GM23338 (cell line): ENCODE results near the gene PCSK6. TPM values are rescaled to one million over a fixed set of nuclear protein-coding genes. Genes with fewer than 3 reads are reported as not detected.

Experiments
- ATAC-seq: fragments of 200-7000 bp; cut with Tn5 transposase; 3 replicates; pipeline ENCODE4 v1.9.1; 2020
- DNase-seq: peaks from one replicate; pipeline ENCODE4 v3.0.0-alpha.2; 2015; ENCODE audit warnings: low spot score
- H2AFZ ChIP-seq: fragments of 200-600 bp; sonication (generic); 2 replicates; pipeline ENCODE4 v1.8.0; 2016; ENCODE audit warnings: antibody characterized with exemption, mild to moderate bottlenecking, moderate library complexity
- H3F3A ChIP-seq: fragments of 200-600 bp; sonication (generic); replicated peaks from 2 replicates; pipeline ENCODE4 v1.8.0; 2017; ENCODE audit warnings: antibody characterized with exemption, mixed run types, low read depth
- H3K27ac ChIP-seq: fragments of 200-600 bp; sonication (generic); 2 replicates; pipeline ENCODE4 v1.6.1; 2016; ENCODE audit warnings: low read depth
- H3K27me3 ChIP-seq: fragments of 200-600 bp; sonication (generic); 2 replicates; pipeline ENCODE4 v1.8.0; 2016; ENCODE audit warnings: mild to moderate bottlenecking, mixed run types, moderate library complexity; ENCODE audit not compliant: insufficient read depth
- H3K36me3 ChIP-seq: fragments of 200-600 bp; sonication (generic); 2 replicates; pipeline ENCODE4 v1.8.0; 2016; ENCODE audit warnings: mild to moderate bottlenecking; ENCODE audit not compliant: insufficient read depth
- H3K4me1 ChIP-seq: fragments of 200-600 bp; sonication (generic); 2 replicates; pipeline ENCODE4 v1.8.0; 2016; ENCODE audit warnings: mild to moderate bottlenecking, moderate library complexity; ENCODE audit not compliant: insufficient read depth
- H3K4me2 ChIP-seq: fragments of 200-600 bp; sonication (generic); 2 replicates; pipeline ENCODE4 v1.7.1; 2017; ENCODE audit warnings: mixed run types
- H3K4me3 ChIP-seq: fragments of 200-600 bp; sonication (generic); 2 replicates; pipeline ENCODE4 v1.6.1; 2016; ENCODE audit warnings: mixed run types
- H3K79me2 ChIP-seq: fragments of 200-600 bp; sonication (generic); replicated peaks from 2 replicates; pipeline ENCODE4 v1.8.0; 2017; ENCODE audit warnings: mild to moderate bottlenecking; ENCODE audit not compliant: insufficient read depth
- H3K9me2 ChIP-seq: fragments of 200-600 bp; sonication (generic); 2 replicates; pipeline ENCODE4 v1.8.0; 2017; ENCODE audit not compliant: insufficient read depth
- H4K20me1 ChIP-seq: fragments of 200-600 bp; sonication (generic); replicated peaks from 2 replicates; pipeline ENCODE4 v1.8.0; 2017; ENCODE audit warnings: mild to moderate bottlenecking; ENCODE audit not compliant: insufficient read depth
- H3K27ac Mint-ChIP-seq: 2 replicates; pipeline ENCODE4 v1.8.0; 2020; ENCODE audit warnings: inconsistent platforms, mild to moderate bottlenecking, moderate library complexity, mixed read lengths
- H3K27me3 Mint-ChIP-seq: 3 replicates; pipeline ENCODE4 v1.8.0; 2022; ENCODE audit warnings: low read depth, mild to moderate bottlenecking, moderate library complexity, mixed read lengths, inconsistent platforms; ENCODE audit not compliant: insufficient read depth, poor library complexity
- H3K36me3 Mint-ChIP-seq: 3 replicates; pipeline ENCODE4 v1.8.0; 2021; ENCODE audit warnings: low read depth, mild to moderate bottlenecking, inconsistent platforms, moderate library complexity, mixed read lengths
- H3K4me1 Mint-ChIP-seq: 3 replicates; pipeline ENCODE4 v1.8.0; 2020; ENCODE audit warnings: mild to moderate bottlenecking, inconsistent platforms, mixed read lengths
- H3K4me3 Mint-ChIP-seq: 3 replicates; pipeline ENCODE4 v1.8.0; 2021; ENCODE audit warnings: moderate library complexity, mild to moderate bottlenecking, inconsistent platforms, mixed read lengths
- H3K9me3 Mint-ChIP-seq: 3 replicates; pipeline ENCODE4 v1.8.0; 2020; ENCODE audit warnings: moderate library complexity, mild to moderate bottlenecking, inconsistent platforms, mixed read lengths
- CREB1 ChIP-seq: fragments of 250-450 bp; sonication (Bioruptor Pico); IDR thresholded peaks from 2 replicates; pipeline ENCODE4 v1.5.0; 2020; ENCODE audit warnings: low read depth, mild to moderate bottlenecking, moderate library complexity
- EZH2 ChIP-seq: fragments of 200-600 bp; sonication (generic); IDR thresholded peaks from one replicate; pipeline ENCODE4 v1.8.0; 2017; ENCODE audit warnings: antibody characterized with exemption, mild to moderate bottlenecking, low read depth; ENCODE audit not compliant: unreplicated experiment
- EZH2phosphoT487 ChIP-seq: fragments of 200-600 bp; sonication (generic); IDR thresholded peaks from one replicate; pipeline ENCODE4 v1.8.1; 2018; ENCODE audit warnings: antibody characterized with exemption; ENCODE audit not compliant: unreplicated experiment
- JUNB ChIP-seq: IDR thresholded peaks from one replicate; pipeline ENCODE4 v1.6.1; 2016; ENCODE audit warnings: antibody characterized with exemption; ENCODE audit not compliant: unreplicated experiment
- NANOG ChIP-seq: IDR thresholded peaks from 2 replicates; pipeline ENCODE4 v1.6.1; 2016; ENCODE audit warnings: antibody characterized with exemption, borderline replicate concordance
- POLR2AphosphoS5 ChIP-seq: IDR thresholded peaks from 2 replicates; pipeline ENCODE4 v1.6.1; 2016; ENCODE audit warnings: antibody characterized with exemption, low read depth
- STAT1 ChIP-seq: IDR thresholded peaks from one replicate; pipeline ENCODE4 v1.6.1; 2016; ENCODE audit warnings: antibody characterized with exemption; ENCODE audit not compliant: unreplicated experiment
- ZNF114 ChIP-seq: fragments of 250-450 bp; sonication (Bioruptor Pico); IDR thresholded peaks from 2 replicates; pipeline ENCODE4 v1.5.0; 2020; ENCODE audit warnings: mild to moderate bottlenecking, moderate library complexity
- ZNF331 ChIP-seq: fragments of 250-450 bp; sonication (Bioruptor Pico); IDR thresholded peaks from 2 replicates; pipeline ENCODE4 v1.5.0; 2020; ENCODE audit warnings: low read depth, mild to moderate bottlenecking, moderate library complexity
- polyA plus RNA-seq: library from polyadenylated mRNA; unstranded; fragments of >200 nt; fragmentation: Nextera tagmentation; extraction: Ambion mirVana; gene quantifications from 2 replicates; pipeline ENCODE4 v1.2.1, GENCODE V29; 2016
- total RNA-seq: library from RNA; depleted of rRNA; stranded (reverse); fragments of >200 nt; shearing (Covaris generic); gene quantifications from 2 replicates; pipeline ENCODE4 v1.2.3, GENCODE V29; 2014
- TF ChIP-seq, protein P1 (sequence below): IDR thresholded peaks from one replicate; pipeline ENCODE4 v1.6.1; 2018; ENCODE audit warnings: antibody characterized with exemption; ENCODE audit not compliant: unreplicated experiment
- TF ChIP-seq, protein P2 (sequence below), 2 experiments: fragments of 200-600 bp in 1 of 2; sonication (generic) in 1 of 2; conservative IDR thresholded peaks; 2 replicates each; pipeline versions ENCODE4 v1.5.1 to v1.6.1; 2016 to 2017; ENCODE audit warnings: antibody characterized with exemption in 2 of 2, low read depth in 2 of 2, mild to moderate bottlenecking in 2 of 2, moderate library complexity in 1 of 2
- TF ChIP-seq, protein P3 (sequence below): IDR thresholded peaks from 2 replicates; pipeline ENCODE4 v1.6.1; 2016; ENCODE audit warnings: antibody characterized with exemption
- TF ChIP-seq, protein P4 (sequence below): fragments of 250-450 bp; sonication (Bioruptor Pico); IDR thresholded peaks from 2 replicates; pipeline ENCODE4 v1.5.0; 2020; ENCODE audit warnings: mild to moderate bottlenecking, moderate library complexity

The PCSK6 gene
- total and polyA plus RNA-seq, 2 experiments from 2014 or later = 1.7 to 6.7 TPM

DNA sequence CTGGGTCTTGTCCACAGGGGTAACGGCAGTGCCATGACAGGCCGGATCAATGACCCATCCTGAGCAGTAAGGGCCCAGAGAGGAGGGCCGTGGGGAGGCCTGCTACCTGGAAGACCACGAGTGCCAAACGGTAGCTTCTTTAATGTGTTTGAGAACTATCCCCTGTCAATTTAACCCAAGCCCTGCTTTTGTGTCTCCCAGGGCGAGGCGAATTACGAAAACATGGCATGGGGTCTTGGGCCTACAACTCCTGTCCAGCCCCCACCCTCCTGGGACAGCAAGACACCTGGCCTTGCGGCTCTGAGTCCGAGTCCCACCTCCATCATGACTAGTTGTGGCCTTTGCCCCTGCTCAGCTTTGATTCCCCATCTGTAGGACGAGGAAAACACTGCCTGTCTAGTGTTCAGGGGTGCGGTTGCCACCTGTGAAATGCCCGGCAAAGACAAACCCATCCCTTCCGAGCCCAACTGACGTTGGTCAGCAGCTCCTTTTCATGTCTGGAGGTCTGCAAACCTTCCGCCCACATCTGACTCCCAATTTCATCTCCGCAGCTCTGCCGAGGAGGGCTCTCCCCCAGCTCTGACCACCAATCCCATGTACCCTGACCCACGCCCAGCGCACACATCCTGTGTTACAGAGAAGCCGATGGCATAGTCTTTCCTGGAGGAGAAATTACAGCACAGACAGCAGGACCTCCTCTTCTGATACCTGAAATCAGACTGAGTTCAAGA lies 165.5 kb downstream of the PCSK6 start:
- Histone ChIP-seq H3K27ac (no peak overlapping the region), H3K36me3 (no peaks in the 10 kb centered on the region), H3K27me3 (no peaks in the 10 kb centered on the region), H3K4me1 (no peaks in the 10 kb centered on the region), H3K4me3 (no peak overlapping the region), H3F3A (no peaks in the 10 kb centered on the region), H3K4me2 (no peak overlapping the region), H4K20me1 (no peaks in the 10 kb centered on the region), H3K79me2 (no peaks in the 10 kb centered on the region), H3K9me2 (no peaks in the 10 kb centered on the region), H2AFZ (no peak overlapping the region)
- H3K27me3 Mint-ChIP-seq = peaks cover 10% of the 10 kb centered on the region
- no peak overlapping the region for H3K27ac Mint-ChIP-seq
- no peaks in the 10 kb centered on the region; the same call in 2 of the 3 replicates for H3K9me3 Mint-ChIP-seq
- DNase-seq = no peak
- TF ChIP-seq, protein P1, sequence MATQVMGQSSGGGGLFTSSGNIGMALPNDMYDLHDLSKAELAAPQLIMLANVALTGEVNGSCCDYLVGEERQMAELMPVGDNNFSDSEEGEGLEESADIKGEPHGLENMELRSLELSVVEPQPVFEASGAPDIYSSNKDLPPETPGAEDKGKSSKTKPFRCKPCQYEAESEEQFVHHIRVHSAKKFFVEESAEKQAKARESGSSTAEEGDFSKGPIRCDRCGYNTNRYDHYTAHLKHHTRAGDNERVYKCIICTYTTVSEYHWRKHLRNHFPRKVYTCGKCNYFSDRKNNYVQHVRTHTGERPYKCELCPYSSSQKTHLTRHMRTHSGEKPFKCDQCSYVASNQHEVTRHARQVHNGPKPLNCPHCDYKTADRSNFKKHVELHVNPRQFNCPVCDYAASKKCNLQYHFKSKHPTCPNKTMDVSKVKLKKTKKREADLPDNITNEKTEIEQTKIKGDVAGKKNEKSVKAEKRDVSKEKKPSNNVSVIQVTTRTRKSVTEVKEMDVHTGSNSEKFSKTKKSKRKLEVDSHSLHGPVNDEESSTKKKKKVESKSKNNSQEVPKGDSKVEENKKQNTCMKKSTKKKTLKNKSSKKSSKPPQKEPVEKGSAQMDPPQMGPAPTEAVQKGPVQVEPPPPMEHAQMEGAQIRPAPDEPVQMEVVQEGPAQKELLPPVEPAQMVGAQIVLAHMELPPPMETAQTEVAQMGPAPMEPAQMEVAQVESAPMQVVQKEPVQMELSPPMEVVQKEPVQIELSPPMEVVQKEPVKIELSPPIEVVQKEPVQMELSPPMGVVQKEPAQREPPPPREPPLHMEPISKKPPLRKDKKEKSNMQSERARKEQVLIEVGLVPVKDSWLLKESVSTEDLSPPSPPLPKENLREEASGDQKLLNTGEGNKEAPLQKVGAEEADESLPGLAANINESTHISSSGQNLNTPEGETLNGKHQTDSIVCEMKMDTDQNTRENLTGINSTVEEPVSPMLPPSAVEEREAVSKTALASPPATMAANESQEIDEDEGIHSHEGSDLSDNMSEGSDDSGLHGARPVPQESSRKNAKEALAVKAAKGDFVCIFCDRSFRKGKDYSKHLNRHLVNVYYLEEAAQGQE = no peak
- TF ChIP-seq POLR2AphosphoS5 (no peak), EZH2 (no peak), EZH2phosphoT487 (no peak), ZNF114 (CRISPR knock-in tag) (no peak), JUNB (no peak), STAT1 (no peak), CREB1 (no peak), ZNF331 (CRISPR knock-in tag) (no peak), NANOG (no peak)
- TF ChIP-seq, protein P2, sequence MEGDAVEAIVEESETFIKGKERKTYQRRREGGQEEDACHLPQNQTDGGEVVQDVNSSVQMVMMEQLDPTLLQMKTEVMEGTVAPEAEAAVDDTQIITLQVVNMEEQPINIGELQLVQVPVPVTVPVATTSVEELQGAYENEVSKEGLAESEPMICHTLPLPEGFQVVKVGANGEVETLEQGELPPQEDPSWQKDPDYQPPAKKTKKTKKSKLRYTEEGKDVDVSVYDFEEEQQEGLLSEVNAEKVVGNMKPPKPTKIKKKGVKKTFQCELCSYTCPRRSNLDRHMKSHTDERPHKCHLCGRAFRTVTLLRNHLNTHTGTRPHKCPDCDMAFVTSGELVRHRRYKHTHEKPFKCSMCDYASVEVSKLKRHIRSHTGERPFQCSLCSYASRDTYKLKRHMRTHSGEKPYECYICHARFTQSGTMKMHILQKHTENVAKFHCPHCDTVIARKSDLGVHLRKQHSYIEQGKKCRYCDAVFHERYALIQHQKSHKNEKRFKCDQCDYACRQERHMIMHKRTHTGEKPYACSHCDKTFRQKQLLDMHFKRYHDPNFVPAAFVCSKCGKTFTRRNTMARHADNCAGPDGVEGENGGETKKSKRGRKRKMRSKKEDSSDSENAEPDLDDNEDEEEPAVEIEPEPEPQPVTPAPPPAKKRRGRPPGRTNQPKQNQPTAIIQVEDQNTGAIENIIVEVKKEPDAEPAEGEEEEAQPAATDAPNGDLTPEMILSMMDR (conservative IDR thresholded peaks at IDR 0.05; ENCODE audit: low read depth in 2 of 2) = no peak
- TF ChIP-seq, protein P3, sequence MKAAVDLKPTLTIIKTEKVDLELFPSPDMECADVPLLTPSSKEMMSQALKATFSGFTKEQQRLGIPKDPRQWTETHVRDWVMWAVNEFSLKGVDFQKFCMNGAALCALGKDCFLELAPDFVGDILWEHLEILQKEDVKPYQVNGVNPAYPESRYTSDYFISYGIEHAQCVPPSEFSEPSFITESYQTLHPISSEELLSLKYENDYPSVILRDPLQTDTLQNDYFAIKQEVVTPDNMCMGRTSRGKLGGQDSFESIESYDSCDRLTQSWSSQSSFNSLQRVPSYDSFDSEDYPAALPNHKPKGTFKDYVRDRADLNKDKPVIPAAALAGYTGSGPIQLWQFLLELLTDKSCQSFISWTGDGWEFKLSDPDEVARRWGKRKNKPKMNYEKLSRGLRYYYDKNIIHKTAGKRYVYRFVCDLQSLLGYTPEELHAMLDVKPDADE = no peak
- TF ChIP-seq, protein P4, sequence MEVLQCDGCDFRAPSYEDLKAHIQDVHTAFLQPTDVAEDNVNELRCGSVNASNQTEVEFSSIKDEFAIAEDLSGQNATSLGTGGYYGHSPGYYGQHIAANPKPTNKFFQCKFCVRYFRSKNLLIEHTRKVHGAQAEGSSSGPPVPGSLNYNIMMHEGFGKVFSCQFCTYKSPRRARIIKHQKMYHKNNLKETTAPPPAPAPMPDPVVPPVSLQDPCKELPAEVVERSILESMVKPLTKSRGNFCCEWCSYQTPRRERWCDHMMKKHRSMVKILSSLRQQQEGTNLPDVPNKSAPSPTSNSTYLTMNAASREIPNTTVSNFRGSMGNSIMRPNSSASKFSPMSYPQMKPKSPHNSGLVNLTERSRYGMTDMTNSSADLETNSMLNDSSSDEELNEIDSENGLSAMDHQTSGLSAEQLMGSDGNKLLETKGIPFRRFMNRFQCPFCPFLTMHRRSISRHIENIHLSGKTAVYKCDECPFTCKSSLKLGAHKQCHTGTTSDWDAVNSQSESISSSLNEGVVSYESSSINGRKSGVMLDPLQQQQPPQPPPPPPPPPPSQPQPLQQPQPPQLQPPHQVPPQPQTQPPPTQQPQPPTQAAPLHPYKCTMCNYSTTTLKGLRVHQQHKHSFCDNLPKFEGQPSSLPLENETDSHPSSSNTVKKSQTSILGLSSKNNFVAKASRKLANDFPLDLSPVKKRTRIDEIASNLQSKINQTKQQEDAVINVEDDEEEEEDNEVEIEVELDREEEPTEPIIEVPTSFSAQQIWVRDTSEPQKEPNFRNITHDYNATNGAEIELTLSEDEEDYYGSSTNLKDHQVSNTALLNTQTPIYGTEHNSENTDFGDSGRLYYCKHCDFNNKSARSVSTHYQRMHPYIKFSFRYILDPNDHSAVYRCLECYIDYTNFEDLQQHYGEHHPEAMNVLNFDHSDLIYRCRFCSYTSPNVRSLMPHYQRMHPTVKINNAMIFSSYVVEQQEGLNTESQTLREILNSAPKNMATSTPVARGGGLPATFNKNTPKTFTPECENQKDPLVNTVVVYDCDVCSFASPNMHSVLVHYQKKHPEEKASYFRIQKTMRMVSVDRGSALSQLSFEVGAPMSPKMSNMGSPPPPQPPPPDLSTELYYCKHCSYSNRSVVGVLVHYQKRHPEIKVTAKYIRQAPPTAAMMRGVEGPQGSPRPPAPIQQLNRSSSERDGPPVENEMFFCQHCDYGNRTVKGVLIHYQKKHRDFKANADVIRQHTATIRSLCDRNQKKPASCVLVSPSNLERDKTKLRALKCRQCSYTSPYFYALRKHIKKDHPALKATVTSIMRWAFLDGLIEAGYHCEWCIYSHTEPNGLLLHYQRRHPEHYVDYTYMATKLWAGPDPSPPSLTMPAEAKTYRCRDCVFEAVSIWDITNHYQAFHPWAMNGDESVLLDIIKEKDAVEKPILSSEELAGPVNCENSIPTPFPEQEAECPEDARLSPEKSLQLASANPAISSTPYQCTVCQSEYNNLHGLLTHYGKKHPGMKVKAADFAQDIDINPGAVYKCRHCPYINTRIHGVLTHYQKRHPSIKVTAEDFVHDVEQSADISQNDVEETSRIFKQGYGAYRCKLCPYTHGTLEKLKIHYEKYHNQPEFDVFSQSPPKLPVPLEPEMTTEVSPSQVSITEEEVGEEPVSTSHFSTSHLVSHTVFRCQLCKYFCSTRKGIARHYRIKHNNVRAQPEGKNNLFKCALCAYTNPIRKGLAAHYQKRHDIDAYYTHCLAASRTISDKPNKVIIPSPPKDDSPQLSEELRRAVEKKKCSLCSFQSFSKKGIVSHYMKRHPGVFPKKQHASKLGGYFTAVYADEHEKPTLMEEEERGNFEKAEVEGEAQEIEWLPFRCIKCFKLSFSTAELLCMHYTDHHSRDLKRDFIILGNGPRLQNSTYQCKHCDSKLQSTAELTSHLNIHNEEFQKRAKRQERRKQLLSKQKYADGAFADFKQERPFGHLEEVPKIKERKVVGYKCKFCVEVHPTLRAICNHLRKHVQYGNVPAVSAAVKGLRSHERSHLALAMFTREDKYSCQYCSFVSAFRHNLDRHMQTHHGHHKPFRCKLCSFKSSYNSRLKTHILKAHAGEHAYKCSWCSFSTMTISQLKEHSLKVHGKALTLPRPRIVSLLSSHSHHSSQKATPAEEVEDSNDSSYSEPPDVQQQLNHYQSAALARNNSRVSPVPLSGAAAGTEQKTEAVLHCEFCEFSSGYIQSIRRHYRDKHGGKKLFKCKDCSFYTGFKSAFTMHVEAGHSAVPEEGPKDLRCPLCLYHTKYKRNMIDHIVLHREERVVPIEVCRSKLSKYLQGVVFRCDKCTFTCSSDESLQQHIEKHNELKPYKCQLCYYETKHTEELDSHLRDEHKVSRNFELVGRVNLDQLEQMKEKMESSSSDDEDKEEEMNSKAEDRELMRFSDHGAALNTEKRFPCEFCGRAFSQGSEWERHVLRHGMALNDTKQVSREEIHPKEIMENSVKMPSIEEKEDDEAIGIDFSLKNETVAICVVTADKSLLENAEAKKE (CRISPR knock-in tag) = no peak
- no peak for ATAC-seq
- H3K4me1 Mint-ChIP-seq = peaks cover 6% of the 10 kb centered on the region; the same call in 2 of the 3 replicates
- H3K4me3 Mint-ChIP-seq = no peak overlapping the region
- H3K36me3 Mint-ChIP-seq = no peaks in the 10 kb centered on the region; the same call in 2 of the 3 replicates
